IPS-15b (cell line): ENCODE measurements around the gene OPN3.
A peak's percentile ranks its signal among the peaks of the same experiment; 100 is the strongest.

Experiments used
- H3K27me3 ChIP-seq: one replicate; pipeline ENCODE4 v1.6.1; 2013; ENCODE audit warnings: low read length; ENCODE audit not compliant: control insufficient read depth, insufficient read depth
- H3K36me3 ChIP-seq: one replicate; pipeline ENCODE4 v1.6.1; 2013; ENCODE audit warnings: low read length; ENCODE audit not compliant: control insufficient read depth, insufficient read depth
- H3K4me1 ChIP-seq: one replicate; pipeline ENCODE4 v1.6.1; 2013; ENCODE audit warnings: mild to moderate bottlenecking, low read length; ENCODE audit not compliant: control insufficient read depth, insufficient read depth
- H3K4me3 ChIP-seq: one replicate; pipeline ENCODE4 v1.5.1; 2013; ENCODE audit warnings: low read depth, low read length
- H3K9ac ChIP-seq: one replicate; pipeline ENCODE4 v1.6.1; 2013; ENCODE audit warnings: low read depth, mild to moderate bottlenecking, low read length
- H3K9me3 ChIP-seq: one replicate; pipeline ENCODE4 v1.6.1; 2013; ENCODE audit warnings: mild to moderate bottlenecking, low read length; ENCODE audit not compliant: control insufficient read depth, insufficient read depth

Gene OPN3

DNA sequence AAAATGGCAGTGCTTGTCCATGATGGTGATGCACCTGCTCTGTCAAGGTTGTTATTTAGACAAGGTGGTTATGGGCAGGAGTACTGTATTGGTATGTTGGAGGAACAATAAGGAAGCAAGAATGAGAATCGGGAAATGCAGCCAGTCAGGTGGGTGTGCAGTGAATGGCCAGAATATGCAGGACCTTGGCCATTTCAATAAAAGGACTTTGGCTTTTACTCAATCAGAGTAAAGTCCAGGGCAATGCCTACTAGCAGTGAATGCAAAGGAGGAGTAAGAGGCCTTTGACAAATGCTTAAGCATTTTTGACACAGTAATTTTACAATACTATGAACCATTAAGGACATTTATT lies 2.4 kb upstream of the OPN3 start:
- H3K36me3 ChIP-seq, result peaks cover 4% of the 10 kb centered on the region
- H3K9me3 ChIP-seq, result no peaks in the 10 kb centered on the region
- no peak overlapping the region for H3K4me3 ChIP-seq
- H3K9ac ChIP-seq, result no peak overlapping the region
- H3K4me1 ChIP-seq, result peaks cover 2% of the 10 kb centered on the region
- no peaks in the 10 kb centered on the region for H3K27me3 ChIP-seq

DNA sequence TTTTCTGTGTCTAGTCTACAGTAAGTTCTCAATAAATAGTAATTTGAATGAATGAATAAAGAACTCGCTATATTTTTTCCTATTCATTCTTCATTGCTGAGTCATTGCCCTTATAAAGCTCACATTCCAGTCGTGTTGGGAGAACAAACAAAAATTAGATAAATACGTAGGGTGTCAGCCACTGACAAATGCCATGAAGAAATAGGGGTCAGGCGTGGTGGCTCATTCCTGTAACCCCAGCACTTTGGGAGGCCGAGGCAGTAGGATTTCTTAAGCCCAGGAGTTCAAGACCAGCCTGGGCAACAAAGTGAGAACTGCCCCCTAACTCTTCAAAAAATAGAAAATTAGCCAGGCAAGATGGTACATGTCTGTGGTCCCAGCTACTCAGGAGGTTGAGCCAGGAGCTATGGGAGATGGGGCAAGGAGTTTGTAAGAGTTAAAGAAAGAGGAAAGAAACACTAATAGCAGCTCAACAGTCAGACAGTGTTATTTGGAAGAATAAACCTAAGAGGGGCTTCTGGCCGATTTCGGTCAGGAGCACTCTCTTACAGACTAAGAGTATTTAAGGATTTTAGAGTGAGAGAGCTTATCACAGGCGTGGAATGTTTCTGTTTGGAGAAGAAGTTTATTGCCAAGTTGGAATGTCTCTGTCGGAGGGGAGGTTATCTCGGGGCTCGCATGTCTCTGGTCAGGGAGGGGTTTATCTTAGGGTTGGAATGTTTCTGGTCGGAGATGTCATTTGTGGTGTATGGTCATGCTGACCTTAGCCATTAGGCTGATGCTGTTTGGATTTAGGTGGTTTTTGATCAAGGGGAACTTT lies 1.8 kb upstream of the OPN3 start:
- H3K9me3 ChIP-seq, result no peaks in the 10 kb centered on the region
- H3K27me3 ChIP-seq, result no peaks in the 10 kb centered on the region
- H3K4me3 ChIP-seq, result no peak overlapping the region
- peaks cover 4% of the 10 kb centered on the region for H3K36me3 ChIP-seq
- peaks cover 3% of the 10 kb centered on the region for H3K4me1 ChIP-seq
- H3K9ac ChIP-seq, result no peak overlapping the region

DNA sequence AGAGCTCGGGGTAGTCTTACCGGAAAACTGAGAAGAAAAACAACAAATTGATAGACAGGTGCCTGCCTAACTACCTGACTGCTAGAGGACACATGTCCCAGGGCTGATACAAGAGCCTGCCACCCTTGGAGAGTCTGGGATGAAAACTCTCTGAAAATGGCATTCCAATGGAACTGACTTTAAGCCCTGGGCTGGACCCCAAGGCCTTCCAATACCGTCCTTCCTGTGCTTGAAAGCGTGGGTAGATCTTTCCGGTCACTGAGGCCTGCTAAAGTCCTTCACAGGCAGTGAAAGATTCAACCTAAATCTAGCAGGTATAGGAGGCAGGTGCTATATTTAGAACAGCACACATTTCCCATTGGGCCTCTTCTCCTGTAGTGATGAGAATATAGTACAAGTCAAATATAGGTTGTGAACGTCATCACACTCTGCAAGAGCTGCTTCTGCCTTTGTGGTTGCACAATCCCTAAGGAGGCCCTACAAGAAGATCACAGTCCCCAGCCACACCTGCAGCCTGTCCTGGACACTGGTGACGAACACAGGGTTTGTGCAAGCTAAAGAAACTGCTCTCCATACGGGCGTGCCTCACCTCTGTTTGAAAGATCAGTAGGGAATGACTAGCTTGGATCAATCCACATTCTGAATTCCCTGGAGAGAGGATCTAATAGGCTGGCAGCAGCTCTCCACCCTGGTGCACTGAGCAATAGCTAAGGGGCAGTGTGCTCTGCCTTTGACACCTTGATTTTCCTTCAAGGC lies 876 bp upstream of the OPN3 start:
- Histone ChIP-seq H3K9me3 (no peaks in the 10 kb centered on the region), H3K36me3 (peaks cover 4% of the 10 kb centered on the region), H3K4me1 (peaks cover 5% of the 10 kb centered on the region), H3K9ac (no peak overlapping the region), H3K27me3 (no peaks in the 10 kb centered on the region), H3K4me3 (peak overlapping the region; percentile 53)

DNA sequence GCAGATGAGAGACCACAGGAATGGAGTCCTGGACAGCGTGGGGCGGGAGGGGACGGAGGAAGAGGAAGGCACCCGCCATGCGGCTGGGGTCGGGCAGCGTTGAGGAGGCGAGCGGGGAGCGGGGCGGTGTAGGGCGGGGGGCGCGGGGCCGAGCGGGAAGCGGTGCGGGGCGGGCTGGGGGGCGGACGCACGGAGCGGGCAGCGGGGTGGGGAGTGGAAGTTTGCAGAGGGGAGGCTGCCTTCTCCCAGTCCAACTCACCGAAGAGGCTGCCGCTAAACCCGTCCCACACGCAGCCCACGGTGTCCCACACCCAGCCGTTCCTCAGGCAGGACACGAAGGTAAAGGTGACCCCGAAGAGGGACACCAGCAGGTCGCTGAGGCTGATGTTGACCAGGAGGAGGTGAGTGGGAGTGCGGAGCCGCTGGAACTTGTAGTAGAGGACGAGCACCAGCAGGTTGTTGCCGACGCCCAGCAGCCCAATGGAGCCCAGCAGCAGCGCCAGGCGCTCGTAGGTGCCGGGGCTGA lies 483 bp downstream of the OPN3 start:
- H3K4me3 ChIP-seq, result peak overlapping the region; percentile 99
- H3K27me3 ChIP-seq, result no peaks in the 10 kb centered on the region
- peaks cover 5% of the 10 kb centered on the region for H3K4me1 ChIP-seq
- no peaks in the 10 kb centered on the region for H3K9me3 ChIP-seq
- H3K36me3 ChIP-seq, result peaks cover 7% of the 10 kb centered on the region
- H3K9ac ChIP-seq, result peak overlapping the region; percentile 91

DNA sequence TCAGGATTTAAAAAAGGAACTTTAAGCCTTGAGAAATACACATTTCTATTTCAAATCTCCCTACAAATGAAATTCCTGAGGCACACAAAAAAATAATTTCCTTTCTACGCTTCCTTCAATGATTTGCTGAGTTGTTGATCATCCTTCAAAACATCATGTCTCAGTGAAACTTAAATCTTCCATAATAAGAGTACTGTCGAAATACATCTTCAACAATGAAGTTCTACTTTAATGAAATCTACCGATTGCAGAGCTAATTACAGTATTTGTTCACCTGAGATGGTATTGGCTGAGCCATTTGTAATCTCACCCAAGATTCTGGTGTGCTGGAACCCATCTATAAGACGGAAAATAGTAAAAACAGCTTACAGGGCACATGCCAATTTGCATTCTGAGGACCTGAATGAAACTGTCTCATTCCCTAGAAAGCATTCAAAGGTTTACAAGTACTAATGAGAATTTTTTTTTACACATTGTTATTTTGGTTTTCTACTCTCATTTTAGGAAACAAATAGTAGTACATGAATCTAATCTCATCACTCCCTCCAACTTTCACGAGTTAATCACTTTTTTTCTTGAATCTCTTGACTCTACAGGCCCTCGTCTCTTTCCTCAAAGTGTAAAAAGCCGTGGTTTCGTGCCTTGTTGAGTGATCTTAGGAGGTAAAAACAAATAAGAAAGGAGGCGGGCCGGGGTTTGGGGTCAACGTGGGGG lies 1.1 kb downstream of the OPN3 start:
- peaks cover 7% of the 10 kb centered on the region for H3K36me3 ChIP-seq
- no peaks in the 10 kb centered on the region for H3K27me3 ChIP-seq
- peak overlapping the region; percentile 51 for H3K9ac ChIP-seq
- peak overlapping the region; percentile 99 for H3K4me3 ChIP-seq
- H3K4me1 ChIP-seq, result peaks cover 5% of the 10 kb centered on the region
- H3K9me3 ChIP-seq, result no peaks in the 10 kb centered on the region

DNA sequence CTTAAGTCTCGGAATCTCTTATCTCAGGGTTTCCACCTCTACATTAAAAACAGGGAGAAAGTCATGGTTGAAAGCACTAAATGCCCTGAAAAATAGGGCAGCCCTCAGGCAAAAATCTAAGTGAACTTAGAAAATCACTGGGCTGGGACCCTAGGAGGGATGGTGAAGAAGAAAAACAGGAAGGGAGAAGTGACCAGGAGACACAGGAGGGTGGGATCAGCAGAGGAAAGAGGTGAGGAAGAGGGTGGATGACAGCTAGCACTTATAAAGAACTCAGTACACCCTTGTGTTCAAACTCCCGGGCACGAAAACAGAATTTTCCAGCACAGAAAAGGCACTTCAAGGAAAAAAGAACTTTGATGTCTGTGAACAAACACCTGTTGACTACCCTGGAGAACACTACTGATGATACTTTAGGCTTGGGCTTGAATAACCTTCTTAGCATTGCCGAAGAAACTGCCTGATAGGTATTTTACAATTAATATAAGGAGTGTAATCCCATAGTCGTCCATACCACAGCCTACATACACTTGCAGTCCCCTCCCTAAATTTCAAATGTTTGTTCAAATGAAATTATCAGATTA lies 2.0 kb downstream of the OPN3 start:
- peaks cover 7% of the 10 kb centered on the region for H3K36me3 ChIP-seq
- peaks cover 5% of the 10 kb centered on the region for H3K4me1 ChIP-seq
- H3K27me3 ChIP-seq, result no peaks in the 10 kb centered on the region
- no peak overlapping the region for H3K9ac ChIP-seq
- peak overlapping the region; percentile 99 for H3K4me3 ChIP-seq
- no peaks in the 10 kb centered on the region for H3K9me3 ChIP-seq

DNA sequence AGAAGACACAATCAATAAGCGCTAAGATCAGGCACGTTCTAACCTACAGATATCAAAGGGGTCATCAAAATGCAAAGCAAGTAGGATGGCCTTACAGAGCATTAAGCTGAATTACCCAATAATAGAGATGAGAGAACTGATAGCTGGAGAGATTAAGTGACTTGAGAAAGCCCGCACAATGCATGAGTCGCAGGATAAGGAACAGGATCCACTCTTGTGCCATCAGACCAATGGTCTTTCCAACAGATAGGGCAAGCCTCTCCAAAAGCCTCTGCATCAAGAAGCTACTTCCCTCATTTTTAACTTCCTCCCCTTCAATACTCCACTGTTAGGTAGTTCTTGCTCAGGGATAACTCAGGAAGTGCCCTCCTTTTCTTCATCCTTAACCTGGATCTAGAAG lies 2.6 kb downstream of the OPN3 start:
- Histone ChIP-seq H3K9ac (no peak overlapping the region), H3K4me3 (no peak overlapping the region), H3K4me1 (peaks cover 5% of the 10 kb centered on the region), H3K36me3 (peaks cover 7% of the 10 kb centered on the region), H3K9me3 (no peaks in the 10 kb centered on the region), H3K27me3 (no peaks in the 10 kb centered on the region)

DNA sequence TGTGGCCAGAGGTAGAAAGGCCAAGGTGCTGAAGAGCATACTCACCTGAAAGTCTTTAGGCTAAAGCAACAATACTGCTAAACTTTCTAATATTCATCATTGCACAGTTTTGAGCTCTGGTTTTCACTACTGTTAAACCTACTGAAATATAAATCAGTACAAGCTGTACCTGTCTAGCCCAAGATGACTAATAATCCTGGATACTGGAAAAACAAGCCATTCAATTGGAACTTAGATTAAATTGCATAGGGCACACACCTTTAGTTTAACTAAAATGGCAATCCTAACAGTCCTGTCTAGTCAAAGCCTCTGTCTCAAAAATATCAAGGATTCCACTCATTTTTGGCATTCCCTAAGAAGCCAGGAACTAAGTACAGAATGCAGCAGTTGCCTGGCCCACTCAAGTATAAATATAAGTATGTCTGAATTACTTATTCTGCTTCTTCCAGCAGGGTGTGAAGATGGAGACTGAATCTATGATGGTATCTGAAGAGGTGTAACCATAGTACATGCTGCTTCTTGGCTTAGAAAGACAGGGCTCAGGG lies 3.1 kb downstream of the OPN3 start:
- no peak overlapping the region for H3K4me3 ChIP-seq
- no peak overlapping the region for H3K9ac ChIP-seq
- H3K4me1 ChIP-seq, result peaks cover 5% of the 10 kb centered on the region
- H3K27me3 ChIP-seq, result no peaks in the 10 kb centered on the region
- peaks cover 7% of the 10 kb centered on the region for H3K36me3 ChIP-seq
- H3K9me3 ChIP-seq, result no peaks in the 10 kb centered on the region

DNA sequence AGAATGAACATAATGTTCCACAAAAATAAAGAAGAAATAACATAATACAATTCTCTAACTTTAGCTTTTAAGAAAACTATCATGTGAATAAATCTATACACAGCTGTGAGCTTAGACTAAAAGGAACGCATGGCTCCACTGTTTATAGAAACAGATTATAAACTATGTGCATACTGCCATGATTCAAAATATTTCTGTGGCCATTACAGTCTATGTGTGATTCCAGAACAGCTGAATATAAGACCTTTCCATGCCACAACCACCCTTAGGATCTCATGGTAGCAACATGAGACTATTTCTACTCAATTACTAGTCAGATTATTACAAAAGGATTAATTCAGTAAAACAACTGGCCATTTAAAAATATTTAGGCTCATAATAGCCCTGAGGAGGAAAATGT lies 3.9 kb downstream of the OPN3 start:
- Histone ChIP-seq H3K4me1 (peaks cover 5% of the 10 kb centered on the region), H3K36me3 (peaks cover 7% of the 10 kb centered on the region), H3K9ac (no peak overlapping the region), H3K9me3 (no peaks in the 10 kb centered on the region), H3K4me3 (no peak overlapping the region), H3K27me3 (no peaks in the 10 kb centered on the region)

DNA sequence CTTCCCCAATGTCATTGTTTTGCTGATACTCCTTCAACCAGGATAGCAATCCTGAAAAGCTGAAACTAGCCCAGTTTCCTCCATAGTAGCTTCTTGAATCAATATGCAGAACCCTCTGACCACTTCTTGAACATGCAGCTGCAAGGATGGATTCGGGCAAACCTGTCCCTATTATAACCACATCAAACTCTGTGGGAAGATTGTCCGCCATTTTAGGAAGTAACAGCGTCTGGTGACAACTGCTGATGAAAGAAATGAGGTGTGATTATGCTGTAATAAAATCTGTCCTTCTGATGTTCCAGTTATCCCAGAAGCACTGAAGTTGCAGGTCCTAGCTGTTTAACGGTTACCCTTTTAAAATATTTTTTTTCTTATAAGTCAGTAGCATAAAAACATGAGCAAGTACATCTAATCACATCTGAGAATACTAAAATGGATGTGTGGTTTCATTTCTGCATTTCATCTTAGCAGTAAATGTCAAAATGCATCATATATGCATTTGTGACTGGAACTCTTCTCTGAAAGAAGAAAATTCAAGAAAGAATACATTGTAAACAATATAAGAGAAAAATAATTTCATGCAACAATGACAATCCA lies 4.5 kb downstream of the OPN3 start:
- Histone ChIP-seq H3K36me3 (peaks cover 7% of the 10 kb centered on the region), H3K27me3 (no peaks in the 10 kb centered on the region), H3K4me3 (no peak overlapping the region), H3K9ac (no peak overlapping the region), H3K9me3 (no peaks in the 10 kb centered on the region), H3K4me1 (peaks cover 5% of the 10 kb centered on the region)

DNA sequence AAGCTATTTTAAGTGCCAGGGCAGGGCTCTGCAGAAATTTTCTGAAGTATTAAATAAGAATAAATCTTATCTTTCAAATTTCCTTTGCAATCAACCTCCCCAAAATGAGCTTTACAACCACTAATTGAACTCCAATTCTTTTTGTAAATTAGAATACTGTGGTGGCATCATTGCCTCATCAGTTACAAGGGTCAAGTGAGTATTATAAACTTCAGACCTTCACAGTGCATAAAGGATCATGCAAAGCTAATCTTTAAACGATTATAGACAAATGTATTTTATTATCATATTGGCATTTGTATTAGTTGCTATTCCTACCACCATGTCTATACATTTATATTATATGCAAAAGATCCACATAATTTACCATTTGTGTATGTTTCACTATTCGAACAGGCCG lies 7.2 kb downstream of the OPN3 start:
- no peak overlapping the region for H3K9ac ChIP-seq
- H3K9me3 ChIP-seq, result no peaks in the 10 kb centered on the region
- H3K27me3 ChIP-seq, result no peaks in the 10 kb centered on the region
- H3K36me3 ChIP-seq, result peaks cover 3% of the 10 kb centered on the region
- H3K4me1 ChIP-seq, result peaks cover 3% of the 10 kb centered on the region
- no peak overlapping the region for H3K4me3 ChIP-seq
